ENCODE measurements around the gene STOML2.
A peak's percentile ranks its signal among the peaks of the same experiment; 100 is the strongest.

STOML2 gene

GRCh38 chr9:35071814-35072460, 31.0 kb downstream of the STOML2 start:
- DNase-seq, result peak; percentile 81

DNA sequence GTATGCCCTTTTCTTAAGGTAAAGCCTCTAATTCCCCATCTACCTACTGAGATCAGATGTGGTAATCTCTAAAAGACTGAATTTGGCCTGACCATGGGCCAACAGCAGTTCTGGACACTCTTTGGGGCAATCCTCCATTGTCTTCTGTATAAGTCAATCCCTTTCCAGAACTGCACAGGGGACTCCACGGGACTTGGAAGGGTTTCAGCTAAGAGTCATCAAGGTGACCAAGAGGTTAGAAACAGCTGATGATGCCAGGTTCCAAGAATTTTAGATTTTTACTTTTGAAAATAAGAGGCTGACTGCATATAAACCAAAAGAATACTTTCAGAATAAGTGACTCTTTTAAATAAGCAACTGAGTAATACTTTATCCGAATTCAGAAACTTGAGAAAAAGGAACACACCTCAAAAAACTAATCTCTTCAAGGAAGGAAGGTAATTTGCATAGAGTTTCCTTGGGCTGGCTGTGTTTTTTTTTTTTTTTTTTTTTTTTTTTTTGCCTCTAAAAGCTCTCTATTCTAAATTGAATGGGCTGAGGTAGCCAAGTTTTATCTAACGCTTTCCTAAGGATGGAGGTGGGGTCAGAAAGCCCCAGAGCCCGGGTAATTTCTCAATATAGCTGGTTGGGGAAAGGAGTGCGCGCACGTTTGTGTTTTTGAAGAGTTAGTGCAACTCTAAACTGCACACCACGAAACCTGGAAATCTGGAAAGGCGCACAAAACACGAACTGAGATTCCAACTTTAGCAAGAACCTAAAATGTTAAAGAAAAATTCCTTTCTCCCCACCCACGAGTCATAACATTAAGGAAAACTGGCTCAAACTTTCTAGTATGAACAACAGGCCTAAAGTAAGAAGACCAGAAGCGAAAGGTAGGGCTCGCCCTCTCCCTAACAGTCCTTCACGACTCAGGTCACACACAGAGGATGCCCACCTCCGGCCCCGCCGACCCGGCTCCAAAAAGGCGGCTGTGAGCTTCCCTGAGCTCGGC, 31.8 kb downstream of the STOML2 start:
- DNase-seq, result no peak

- no peak for DNase-seq
Measured at GRCh38 chr9:35069020-35069419, 33.9 kb downstream of the STOML2 start.

- DNase-seq, result no peak
Measured at GRCh38 chr9:35067056-35067455, 35.9 kb downstream of the STOML2 start.

DNA sequence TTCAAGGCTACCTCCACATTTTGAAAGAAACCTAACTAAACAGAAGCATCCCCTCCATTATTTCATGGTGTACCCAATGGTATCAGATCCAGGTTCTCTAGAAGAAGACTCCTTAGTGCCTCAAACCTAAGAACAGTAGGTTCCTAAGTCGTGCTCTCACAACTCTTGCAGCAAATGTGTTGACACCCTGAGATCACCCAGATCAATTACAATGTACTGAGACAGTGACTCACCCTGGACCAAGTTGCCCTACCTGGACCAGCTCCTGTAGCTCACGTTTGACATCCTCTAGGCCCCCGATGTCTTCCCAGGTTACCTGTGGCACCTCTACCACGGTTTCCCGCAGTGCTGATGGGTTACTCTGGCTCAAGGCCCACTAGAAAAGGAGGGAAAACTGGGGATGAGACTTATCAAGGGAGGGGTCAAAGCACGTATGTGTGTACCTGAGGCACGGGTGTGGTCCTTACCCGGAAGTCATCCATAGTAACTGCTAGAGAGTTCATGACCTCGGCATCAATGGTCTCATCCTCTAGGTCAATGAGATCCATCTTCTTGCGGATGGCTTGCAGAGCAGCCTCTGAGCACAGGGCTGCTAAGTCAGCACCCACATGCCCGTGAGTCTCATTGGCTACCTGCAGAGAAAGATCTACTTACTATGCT, 42.3 kb downstream of the STOML2 start:
- no peak for DNase-seq

- no peak for DNase-seq
Measured at GRCh38 chr9:35059438-35059837, 43.5 kb downstream of the STOML2 start.

GRCh38 chr9:35057271-35057620, 45.7 kb downstream of the STOML2 start:
- no peak for DNase-seq

DNA sequence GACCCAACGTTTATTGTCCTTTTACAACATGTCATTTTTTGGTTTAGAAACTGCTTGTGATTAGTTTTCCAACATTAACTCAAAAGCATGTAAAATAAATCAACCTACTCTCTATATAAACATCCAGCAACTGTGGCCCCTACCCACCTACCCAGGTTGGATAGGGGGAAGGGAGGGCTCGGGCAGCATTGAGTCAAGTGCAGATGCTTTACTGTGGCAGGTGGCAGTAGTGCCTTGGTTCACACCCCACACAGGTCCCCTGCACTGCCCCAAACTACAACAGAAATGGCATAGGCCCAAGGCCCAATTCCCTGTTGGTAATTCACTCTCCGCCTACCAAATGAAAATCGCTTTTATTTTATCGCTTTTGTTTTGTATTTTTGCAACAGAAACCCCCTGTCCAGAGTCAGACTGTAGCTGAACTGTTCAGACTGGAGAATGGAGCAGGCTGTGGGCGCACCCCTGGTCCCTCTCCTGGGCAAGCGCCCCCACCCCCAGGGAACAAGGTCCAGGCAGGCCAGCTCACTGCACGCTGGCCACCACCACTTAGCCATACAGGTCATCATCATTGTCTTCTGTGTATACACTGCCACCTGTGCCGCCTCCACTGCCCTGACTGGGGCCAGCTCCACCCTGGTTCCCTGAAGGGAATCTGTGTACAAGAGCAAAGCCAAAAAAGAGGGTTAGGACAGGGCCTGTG, 46.2 kb downstream of the STOML2 start:
- DNase-seq, result no peak

- no peak for DNase-seq
Measured at GRCh38 chr9:35054871-35055644, 47.9 kb downstream of the STOML2 start.

GRCh38 chr9:35054185-35054835, 48.6 kb downstream of the STOML2 start:
- no peak for DNase-seq

DNA sequence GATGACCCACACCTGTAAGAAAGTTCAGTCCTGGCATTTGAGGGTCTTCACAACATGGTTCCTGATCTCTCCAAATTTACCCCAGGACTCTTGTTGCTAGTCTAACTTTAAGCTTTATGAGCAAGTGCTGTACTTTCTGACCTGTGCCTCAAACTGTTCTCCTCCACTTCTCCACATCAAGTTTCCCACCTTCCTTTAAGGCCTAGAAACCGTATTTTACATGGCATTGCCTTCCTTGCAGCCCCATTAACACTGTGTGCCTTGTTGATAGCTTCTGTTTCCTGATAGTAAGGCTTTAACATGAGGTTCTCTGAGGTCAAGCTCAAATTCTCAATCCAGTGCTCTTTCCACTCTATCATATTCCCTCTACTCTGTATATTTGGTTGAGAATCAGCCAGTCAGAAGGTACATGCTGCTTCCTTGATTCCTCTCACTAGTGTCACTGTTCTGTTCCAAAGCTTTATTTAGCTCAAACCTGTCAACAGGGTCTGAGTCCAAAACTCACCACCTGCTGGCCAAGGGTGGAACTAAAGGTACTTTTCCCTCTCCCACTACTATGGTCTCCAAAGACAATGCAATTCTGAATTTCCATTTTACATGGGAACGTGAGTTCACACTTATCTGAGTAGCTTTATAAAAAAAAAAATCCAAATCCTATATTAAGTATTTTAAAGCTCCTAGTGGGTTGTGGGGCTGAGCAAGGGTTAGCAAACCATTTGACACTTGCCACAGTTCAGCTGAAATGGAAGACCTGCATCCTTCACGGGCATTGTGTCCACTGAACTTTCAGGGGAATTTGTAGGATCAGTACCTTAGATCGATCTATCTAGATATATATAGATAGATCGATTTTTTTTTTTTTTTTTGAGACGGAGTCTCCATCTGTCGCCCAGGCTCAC, 51.6 kb downstream of the STOML2 start:
- DNase-seq, result peak; percentile 39

All from fibroblast of skin of abdomen (primary cell).